Fibroblast of lung (primary cell): ENCODE results near the gene HOXD9. TPM values are rescaled to one million over a fixed set of nuclear protein-coding genes. Genes with fewer than 3 reads are reported as not detected.

Experiments used
- DNase-seq, 2 donors: peaks; one replicate each; pipeline versions ENCODE4 v3.0.0 to v3.0.0-alpha.2; 2010; ENCODE audit warnings: low read depth in 2 of 2
- H2AFZ ChIP-seq: 2 replicates; pipeline ENCODE4 v1.5.1; 2012; ENCODE audit warnings: low read length, control low read depth, inconsistent platforms
- H3K27ac ChIP-seq: 2 replicates; pipeline ENCODE4 v1.5.1; 2011; ENCODE audit warnings: low read length, control low read depth; ENCODE audit not compliant: insufficient read depth
- H3K27me3 ChIP-seq: 2 replicates; pipeline ENCODE4 v1.5.1; 2011; ENCODE audit warnings: mild to moderate bottlenecking, low read length; ENCODE audit not compliant: control insufficient read depth, insufficient read depth
- H3K36me3 ChIP-seq: 2 replicates; pipeline ENCODE4 v1.5.1; 2011; ENCODE audit warnings: low read length; ENCODE audit not compliant: control insufficient read depth, insufficient read depth
- H3K4me1 ChIP-seq: 2 replicates; pipeline ENCODE4 v1.5.1; 2011; ENCODE audit warnings: low read length; ENCODE audit not compliant: control insufficient read depth, insufficient read depth; ENCODE audit errors: extremely low read depth
- H3K4me2 ChIP-seq: 2 replicates; pipeline ENCODE4 v1.5.1; 2011; ENCODE audit warnings: low read length, control low read depth; ENCODE audit not compliant: insufficient read depth; ENCODE audit errors: extremely low read depth
- H3K4me3 ChIP-seq, 4 experiments: fragments of 200-600 bp in 1 of 4; sonication (generic) in 1 of 4; replicated peaks in 1 of 4; 2 replicates each; pipeline ENCODE4 v1.5.1; 2011 to 2016; ENCODE audit warnings: low read length in 4 of 4, low read depth in 3 of 4, mild to moderate bottlenecking in 3 of 4, control low read depth in 2 of 4, inconsistent platforms in 1 of 4, mixed read lengths in 1 of 4; ENCODE audit not compliant: insufficient read depth in 1 of 4; ENCODE audit errors: control extremely low read depth in 1 of 4
- H3K79me2 ChIP-seq: 2 replicates; pipeline ENCODE4 v1.5.1; 2012; ENCODE audit warnings: mild to moderate bottlenecking, low read length, inconsistent platforms; ENCODE audit not compliant: control insufficient read depth, insufficient read depth
- H3K9ac ChIP-seq: 2 replicates; pipeline ENCODE4 v1.5.1; 2011; ENCODE audit warnings: mild to moderate bottlenecking, low read length, control low read depth; ENCODE audit not compliant: insufficient read depth
- H3K9me3 ChIP-seq: 2 replicates; pipeline ENCODE4 v1.5.1; 2012; ENCODE audit warnings: low read depth, low read length; ENCODE audit not compliant: control insufficient read depth, insufficient read depth
- H4K20me1 ChIP-seq: 2 replicates; pipeline ENCODE4 v1.5.1; 2011; ENCODE audit warnings: low read length; ENCODE audit not compliant: control insufficient read depth, insufficient read depth; ENCODE audit errors: extremely low read depth
- CTCF ChIP-seq, 2 donors: IDR thresholded peaks in 1 of 2; conservative IDR thresholded peaks in 1 of 2; 1 replicate in 1 of 2; 2 replicates in 1 of 2; pipeline ENCODE4 v1.5.1; 2011 to 2012; ENCODE audit warnings: low read length in 2 of 2, control low read depth in 1 of 2, inconsistent platforms in 1 of 2, low read depth in 1 of 2, mild to moderate bottlenecking in 1 of 2
- EZH2 ChIP-seq: IDR thresholded peaks from 2 replicates; pipeline ENCODE4 v1.5.1; 2012; ENCODE audit warnings: low read length, control low read depth, mild to moderate bottlenecking; ENCODE audit errors: missing control alignments
- polyA plus RNA-seq, 2 donors: library from polyadenylated mRNA; depleted of rRNA in 1 of 2; stranded (reverse) in 1 of 2; unstranded in 1 of 2; fragments of >200 nt; gene quantifications; 2 replicates each; pipeline ENCODE4 v1.2.1, GENCODE V29; 2011 to 2012; ENCODE audit warnings: missing spikeins in 1 of 2
- total RNA-seq: library from RNA; depleted of rRNA; stranded (reverse); fragments of >200 nt; gene quantifications from 2 replicates; pipeline ENCODE4 v1.2.1, GENCODE V29; 2014

HOXD9 gene
- total and polyA plus RNA-seq, 2 donors (not counting 1 experiment from before 2014, with no cell fraction given), result not detected

GRCh38 chr2:176156807-176157498 lies 34.4 kb downstream of the HOXD9 start, which contains the start of gene HOXD3:
TSS of gene HOXD3 (plus strand) at chr2:176157307. CDS start at chr2:176169115, 11,808 bp downstream.
- H4K20me1 ChIP-seq, result no peaks in the 10 kb centered on the region
- no peaks in the 10 kb centered on the region for H3K4me1 ChIP-seq
- H3K9me3 ChIP-seq, result no peaks in the 10 kb centered on the region
- no peaks in the 10 kb centered on the region for H3K79me2 ChIP-seq
- H3K9ac ChIP-seq, result no peak within 1 kb of the TSS
- TF ChIP-seq EZH2 (peak; percentile 27), CTCF (conservative IDR thresholded peaks at IDR 0.05 in 1 of 2, IDR thresholded peaks at IDR 0.05 in 1 of 2; ENCODE audit: low read depth in 1 of 2, low read length in 2 of 2) (no peak)
- H3K4me2 ChIP-seq, result no peak within 1 kb of the TSS
- DNase-seq, result peak in 1 of 2 donors; percentile 69
- no peak within 1 kb of the TSS for H2AFZ ChIP-seq
- H3K4me3 ChIP-seq, result no peak within 1 kb of the TSS
- no peaks in the 10 kb centered on the region for H3K36me3 ChIP-seq
- peaks cover 73% of the 10 kb centered on the region for H3K27me3 ChIP-seq
- no peak within 1 kb of the TSS for H3K27ac ChIP-seq

GRCh38 chr2:176157499-176158185 lies 35.1 kb downstream of the HOXD9 start:
- DNase-seq, result peak in 1 of 2 donors; percentile 64
- no peak overlapping the region for H3K4me2 ChIP-seq
- H3K27me3 ChIP-seq, result peaks cover 74% of the 10 kb centered on the region
- H4K20me1 ChIP-seq, result no peaks in the 10 kb centered on the region
- no peaks in the 10 kb centered on the region for H3K79me2 ChIP-seq
- H3K27ac ChIP-seq, result no peak overlapping the region
- no peak overlapping the region for H3K9ac ChIP-seq
- H3K4me1 ChIP-seq, result no peaks in the 10 kb centered on the region
- no peaks in the 10 kb centered on the region for H3K36me3 ChIP-seq
- no peak overlapping the region for H3K4me3 ChIP-seq
- H3K9me3 ChIP-seq, result no peaks in the 10 kb centered on the region
- TF ChIP-seq EZH2 (peak; percentile 54), CTCF (conservative IDR thresholded peaks at IDR 0.05 in 1 of 2, IDR thresholded peaks at IDR 0.05 in 1 of 2; ENCODE audit: low read depth in 1 of 2, low read length in 2 of 2) (no peak)
- H2AFZ ChIP-seq, result no peak overlapping the region

GRCh38 chr2:176158186-176158591 lies 35.7 kb downstream of the HOXD9 start:
- TF ChIP-seq CTCF (conservative IDR thresholded peaks at IDR 0.05 in 1 of 2, IDR thresholded peaks at IDR 0.05 in 1 of 2; ENCODE audit: low read depth in 1 of 2, low read length in 2 of 2), result no peak
- no peak for TF ChIP-seq EZH2
- Histone ChIP-seq H2AFZ (no peak overlapping the region), H3K9me3 (no peaks in the 10 kb centered on the region), H3K79me2 (no peaks in the 10 kb centered on the region), H3K36me3 (no peaks in the 10 kb centered on the region), H3K4me3 (no peak overlapping the region), H3K9ac (no peak overlapping the region), H4K20me1 (no peaks in the 10 kb centered on the region), H3K27ac (no peak overlapping the region), H3K4me1 (no peaks in the 10 kb centered on the region), H3K27me3 (peaks cover 74% of the 10 kb centered on the region), H3K4me2 (no peak overlapping the region)
- peak in 1 of 2 donors; percentile 58 for DNase-seq
